HFF-Myc (cell line): ENCODE results near the gene FKRP.
A peak's percentile ranks its signal among the peaks of the same experiment; 100 is the strongest.

Source experiments
- DNase-seq: peaks from one replicate; pipeline ENCODE4 v3.0.0-alpha.2; 2011; ENCODE audit warnings: low read depth; ENCODE audit errors: extremely low read depth
- H3K4me3 ChIP-seq: replicated peaks from 2 replicates; pipeline ENCODE4 v1.5.1; 2011; ENCODE audit warnings: low read depth, mild to moderate bottlenecking, control low read depth, low read length
- CTCF ChIP-seq: IDR thresholded peaks from 2 replicates; pipeline ENCODE4 v1.5.1; 2012; ENCODE audit warnings: mild to moderate bottlenecking, low read depth, low read length, control low read depth; ENCODE audit errors: missing control alignments

The FKRP gene

GRCh38 chr19:46720503-46721239 is 25.2 kb upstream of the FKRP start:
- H3K4me3 ChIP-seq, result no peak overlapping the region
- no peak for TF ChIP-seq CTCF
- no peak for DNase-seq

GRCh38 chr19:46721269-46722003 is 24.4 kb upstream of the FKRP start:
- no peak for DNase-seq
- peak; percentile 23 for TF ChIP-seq CTCF
- H3K4me3 ChIP-seq, result no peak overlapping the region

- no peak for DNase-seq
- no peak overlapping the region for H3K4me3 ChIP-seq
- TF ChIP-seq CTCF, result no peak
Observed at GRCh38 chr19:46722004-46722380, 23.9 kb upstream of the FKRP start.

- no peak for DNase-seq
- no peak overlapping the region for H3K4me3 ChIP-seq
- TF ChIP-seq CTCF, result no peak
Observed at GRCh38 chr19:46722421-46723022, 23.3 kb upstream of the FKRP start.

- no peak for TF ChIP-seq CTCF
- H3K4me3 ChIP-seq, result no peak overlapping the region
Observed at GRCh38 chr19:46723023-46723461, 22.8 kb upstream of the FKRP start.

GRCh38 chr19:46723471-46723870 is 22.4 kb upstream of the FKRP start:
- no peak for TF ChIP-seq CTCF
- H3K4me3 ChIP-seq, result no peak overlapping the region
- DNase-seq, result no peak

More at GRCh38 chr19:46723023-46723461, 22.8 kb upstream of the FKRP start:
- no peak for DNase-seq
